ENCODE results near the gene CAPN12. TPM values are rescaled to one million over a fixed set of nuclear protein-coding genes. Genes with fewer than 3 reads are reported as not detected.
"Not testable (repeated sequence)": the region's sequence is repeated elsewhere in the genome, so short reads cannot be mapped to it uniquely, and the experiment has no call there.

CAPN12 gene
- polyA plus RNA-seq, 1 donor, result 45.0 TPM

GRCh38 chr19:38786572-38787265, 42.4 kb upstream of the CAPN12 start:
- Histone ChIP-seq H3K27me3 (ENCODE audit: control insufficient read depth, insufficient read depth, low read length) (no peaks in the 10 kb centered on the region), H3K36me3 (ENCODE audit: control insufficient read depth, insufficient read depth, low read length) (no peaks in the 10 kb centered on the region), H3K4me3 (ENCODE audit: low read length) (no peak overlapping the region), H3K27ac (ENCODE audit: low read length) (no peak overlapping the region), H3K4me1 (ENCODE audit: control insufficient read depth, insufficient read depth, low read length) (no peaks in the 10 kb centered on the region), H3K9me3 (ENCODE audit: control insufficient read depth, low read depth, low read length) (no peaks in the 10 kb centered on the region)
- DNase-seq, result no peak
- no CpG with 5 or more reads among the region's 11 CpGs for WGBS (ENCODE audit: insufficient coverage, low lambda C conversion rate)

GRCh38 chr19:38786061-38786460, 41.8 kb upstream of the CAPN12 start:
- not testable (repeated sequence) for H3K4me1 ChIP-seq (ENCODE audit: control insufficient read depth, insufficient read depth, low read length); H3K9me3 ChIP-seq (ENCODE audit: control insufficient read depth, low read depth, low read length); DNase-seq; H3K27ac ChIP-seq (ENCODE audit: low read length); H3K27me3 ChIP-seq (ENCODE audit: control insufficient read depth, insufficient read depth, low read length); H3K4me3 ChIP-seq (ENCODE audit: low read length); H3K36me3 ChIP-seq (ENCODE audit: control insufficient read depth, insufficient read depth, low read length)
- WGBS (ENCODE audit: insufficient coverage, low lambda C conversion rate), result no CpG with 5 or more reads among the region's 3 CpGs

DNA sequence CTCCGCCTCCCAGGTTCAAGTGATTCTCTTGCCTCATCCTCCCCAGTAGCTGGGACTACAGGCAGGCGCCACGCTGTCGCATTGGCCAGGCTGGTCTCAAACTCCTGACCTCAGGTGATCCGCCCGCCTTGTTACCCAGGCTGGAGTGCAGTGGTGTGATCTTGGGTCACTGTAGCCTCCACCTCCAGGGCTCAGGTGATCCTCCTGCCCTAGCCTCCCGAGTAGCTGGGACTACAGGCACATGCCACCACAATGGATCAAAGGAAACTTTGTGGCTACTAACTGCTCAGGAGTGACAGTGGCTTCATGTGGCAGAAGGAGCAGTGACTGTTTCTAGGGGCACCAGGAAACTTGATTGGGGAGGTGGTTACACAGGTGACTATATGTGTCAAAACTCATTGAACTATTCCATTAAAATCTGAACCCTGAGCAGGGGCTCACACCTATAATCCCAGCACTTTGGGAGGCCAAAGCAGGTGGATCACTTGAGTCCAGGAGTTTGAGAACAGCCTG, 41.0 kb upstream of the CAPN12 start:
- H3K4me1 ChIP-seq (ENCODE audit: control insufficient read depth, insufficient read depth, low read length), result no peaks in the 10 kb centered on the region
- no peaks in the 10 kb centered on the region for H3K36me3 ChIP-seq (ENCODE audit: control insufficient read depth, insufficient read depth, low read length)
- no CpG with 5 or more reads among the region's 7 CpGs for WGBS (ENCODE audit: insufficient coverage, low lambda C conversion rate)
- H3K27ac ChIP-seq (ENCODE audit: low read length), result no peak overlapping the region
- no peak for DNase-seq
- no peak overlapping the region for H3K4me3 ChIP-seq (ENCODE audit: low read length)
- H3K9me3 ChIP-seq (ENCODE audit: control insufficient read depth, low read depth, low read length), result no peaks in the 10 kb centered on the region
- no peaks in the 10 kb centered on the region for H3K27me3 ChIP-seq (ENCODE audit: control insufficient read depth, insufficient read depth, low read length)

DNA sequence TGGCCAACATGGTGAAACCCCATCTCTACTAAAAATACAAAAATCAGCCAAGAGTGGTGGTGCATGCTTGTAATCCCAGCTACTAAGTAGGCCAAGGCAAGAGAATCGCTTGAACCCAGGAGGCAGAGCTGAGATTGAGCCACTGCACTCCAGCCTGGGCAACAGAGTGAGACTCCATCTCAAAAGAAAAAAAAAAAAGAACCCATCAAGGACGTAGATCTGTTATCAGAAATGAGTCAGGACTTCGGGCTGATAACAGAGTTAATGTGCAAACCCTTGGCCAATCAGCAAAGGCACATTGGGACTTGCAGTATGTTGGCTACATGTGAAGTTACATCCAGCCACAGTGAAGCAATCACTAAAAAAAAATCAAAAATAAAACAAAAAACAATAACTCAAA, 40.0 kb upstream of the CAPN12 start:
- H3K27ac ChIP-seq (ENCODE audit: low read length), result peak overlapping the region; percentile 24
- no peaks in the 10 kb centered on the region for H3K36me3 ChIP-seq (ENCODE audit: control insufficient read depth, insufficient read depth, low read length)
- DNase-seq, result peak; percentile 48 to 73
- WGBS (ENCODE audit: insufficient coverage, low lambda C conversion rate), result 8% methylated on average over 2 of the region's 3 CpGs
- H3K4me3 ChIP-seq (ENCODE audit: low read length), result no peak overlapping the region
- no peaks in the 10 kb centered on the region for H3K4me1 ChIP-seq (ENCODE audit: control insufficient read depth, insufficient read depth, low read length)
- no peaks in the 10 kb centered on the region for H3K27me3 ChIP-seq (ENCODE audit: control insufficient read depth, insufficient read depth, low read length)
- H3K9me3 ChIP-seq (ENCODE audit: control insufficient read depth, low read depth, low read length), result no peaks in the 10 kb centered on the region

DNA sequence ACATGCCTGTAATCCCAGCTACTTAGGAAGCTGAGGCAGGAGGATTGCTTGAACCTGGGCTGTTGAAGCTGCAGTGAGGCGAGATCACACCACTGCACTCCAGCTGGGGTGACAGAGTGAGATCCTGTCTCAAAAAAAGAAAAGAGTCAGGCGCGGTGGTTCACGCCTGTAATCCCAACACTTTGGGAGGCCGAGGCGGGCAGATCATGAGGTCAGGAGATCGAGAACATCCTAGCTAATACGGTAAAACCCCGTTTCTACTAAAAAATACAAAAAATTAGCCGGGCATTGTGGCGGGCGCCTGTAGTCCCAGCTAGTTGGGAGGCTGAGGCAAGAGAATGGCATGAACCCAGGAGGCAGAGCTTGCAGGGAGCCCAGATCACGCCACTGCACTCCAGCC, 37.9 kb upstream of the CAPN12 start:
- not testable (repeated sequence) for H3K4me3 ChIP-seq (ENCODE audit: low read length); DNase-seq
- WGBS (ENCODE audit: insufficient coverage, low lambda C conversion rate), result no CpG with 5 or more reads among the region's 13 CpGs

GRCh38 chr19:38781058-38781457, 36.8 kb upstream of the CAPN12 start:
- no peaks in the 10 kb centered on the region for H3K36me3 ChIP-seq (ENCODE audit: control insufficient read depth, insufficient read depth, low read length)
- H3K27me3 ChIP-seq (ENCODE audit: control insufficient read depth, insufficient read depth, low read length), result no peaks in the 10 kb centered on the region
- 33% methylated on average over 2 of the region's 7 CpGs for WGBS (ENCODE audit: insufficient coverage, low lambda C conversion rate)
- H3K4me3 ChIP-seq (ENCODE audit: low read length), result no peak overlapping the region
- DNase-seq, result peak in 1 of 2 donors; percentile 34
- H3K9me3 ChIP-seq (ENCODE audit: control insufficient read depth, low read depth, low read length), result no peaks in the 10 kb centered on the region
- H3K27ac ChIP-seq (ENCODE audit: low read length), result no peak overlapping the region
- H3K4me1 ChIP-seq (ENCODE audit: control insufficient read depth, insufficient read depth, low read length), result no peaks in the 10 kb centered on the region

More for the DNA sequence above, 37.9 kb upstream of the CAPN12 start:
- H3K9me3 ChIP-seq (ENCODE audit: control insufficient read depth, low read depth, low read length); H3K27ac ChIP-seq (ENCODE audit: low read length); H3K27me3 ChIP-seq (ENCODE audit: control insufficient read depth, insufficient read depth, low read length); H3K36me3 ChIP-seq (ENCODE audit: control insufficient read depth, insufficient read depth, low read length); H3K4me1 ChIP-seq (ENCODE audit: control insufficient read depth, insufficient read depth, low read length): not testable (repeated sequence)

- no peaks in the 10 kb centered on the region for H3K36me3 ChIP-seq (ENCODE audit: control insufficient read depth, insufficient read depth, low read length)
- no peaks in the 10 kb centered on the region for H3K4me1 ChIP-seq (ENCODE audit: control insufficient read depth, insufficient read depth, low read length)
- no peak for DNase-seq
- no peaks in the 10 kb centered on the region for H3K27me3 ChIP-seq (ENCODE audit: control insufficient read depth, insufficient read depth, low read length)
- no peaks in the 10 kb centered on the region for H3K9me3 ChIP-seq (ENCODE audit: control insufficient read depth, low read depth, low read length)
- WGBS (ENCODE audit: insufficient coverage, low lambda C conversion rate), result no CpG with 5 or more reads among the region's 7 CpGs
- H3K27ac ChIP-seq (ENCODE audit: low read length), result no peak overlapping the region
- H3K4me3 ChIP-seq (ENCODE audit: low read length), result no peak overlapping the region
Measured at GRCh38 chr19:38780443-38780842, 36.2 kb upstream of the CAPN12 start.

GRCh38 chr19:38778733-38779132, 34.5 kb upstream of the CAPN12 start:
- H3K9me3 ChIP-seq (ENCODE audit: control insufficient read depth, low read depth, low read length), result no peaks in the 10 kb centered on the region
- no CpG with 5 or more reads among the region's 7 CpGs for WGBS (ENCODE audit: insufficient coverage, low lambda C conversion rate)
- no peak overlapping the region for H3K27ac ChIP-seq (ENCODE audit: low read length)
- H3K27me3 ChIP-seq (ENCODE audit: control insufficient read depth, insufficient read depth, low read length), result no peaks in the 10 kb centered on the region
- no peak overlapping the region for H3K4me3 ChIP-seq (ENCODE audit: low read length)
- H3K36me3 ChIP-seq (ENCODE audit: control insufficient read depth, insufficient read depth, low read length), result no peaks in the 10 kb centered on the region
- DNase-seq, result no peak
- no peaks in the 10 kb centered on the region for H3K4me1 ChIP-seq (ENCODE audit: control insufficient read depth, insufficient read depth, low read length)

GRCh38 chr19:38774181-38774950, 30.1 kb upstream of the CAPN12 start:
- peaks cover 4% of the 10 kb centered on the region for H3K9me3 ChIP-seq (ENCODE audit: control insufficient read depth, low read depth, low read length)
- WGBS (ENCODE audit: insufficient coverage, low lambda C conversion rate), result 100% methylated on average over 2 of the region's 13 CpGs
- H3K4me3 ChIP-seq (ENCODE audit: low read length), result no peak overlapping the region
- H3K36me3 ChIP-seq (ENCODE audit: control insufficient read depth, insufficient read depth, low read length), result no peaks in the 10 kb centered on the region
- no peak overlapping the region for H3K27ac ChIP-seq (ENCODE audit: low read length)
- DNase-seq, result no peak
- no peaks in the 10 kb centered on the region for H3K27me3 ChIP-seq (ENCODE audit: control insufficient read depth, insufficient read depth, low read length)
- H3K4me1 ChIP-seq (ENCODE audit: control insufficient read depth, insufficient read depth, low read length), result peaks cover 7% of the 10 kb centered on the region

- Histone ChIP-seq H3K4me3 (ENCODE audit: low read length) (no peak within 1 kb of the TSS), H3K27me3 (ENCODE audit: control insufficient read depth, insufficient read depth, low read length) (no peaks in the 10 kb centered on the region), H3K27ac (ENCODE audit: low read length) (no peak within 1 kb of the TSS), H3K4me1 (ENCODE audit: control insufficient read depth, insufficient read depth, low read length) (peaks cover 7% of the 10 kb centered on the region), H3K9me3 (ENCODE audit: control insufficient read depth, low read depth, low read length) (peaks cover 4% of the 10 kb centered on the region), H3K36me3 (ENCODE audit: control insufficient read depth, insufficient read depth, low read length) (no peaks in the 10 kb centered on the region)
- DNase-seq, result no peak
- no CpG with 5 or more reads among the region's 14 CpGs for WGBS (ENCODE audit: insufficient coverage, low lambda C conversion rate)
Measured at GRCh38 chr19:38773469-38774177, 29.3 kb upstream of the CAPN12 start, which contains the start of gene LGALS7. TSS of gene LGALS7 (minus strand) at chr19:38773517. CDS start at chr19:38773492, 25 bp downstream.

Data from large intestine (tissue), 3 donors.